Mammary epithelial cell (primary cell): ENCODE measurements around the gene TMEM238.

Source experiments
- EZH2 ChIP-seq: IDR thresholded peaks from 2 replicates; pipeline ENCODE4 v1.6.1; 2012; ENCODE audit warnings: low read length, inconsistent platforms, borderline replicate concordance
- TF ChIP-seq, protein P1 (sequence below), 2 donors: IDR thresholded peaks in 1 of 2; conservative IDR thresholded peaks in 1 of 2; 2 replicates each; pipeline ENCODE4 v1.5.1; 2011 to 2012; ENCODE audit warnings: inconsistent platforms in 2 of 2, low read length in 2 of 2, mild to moderate bottlenecking in 2 of 2, control low read depth in 1 of 2, low read depth in 1 of 2; ENCODE audit not compliant: insufficient read depth in 1 of 2; ENCODE audit errors: extremely low read depth in 1 of 2

DNA sequence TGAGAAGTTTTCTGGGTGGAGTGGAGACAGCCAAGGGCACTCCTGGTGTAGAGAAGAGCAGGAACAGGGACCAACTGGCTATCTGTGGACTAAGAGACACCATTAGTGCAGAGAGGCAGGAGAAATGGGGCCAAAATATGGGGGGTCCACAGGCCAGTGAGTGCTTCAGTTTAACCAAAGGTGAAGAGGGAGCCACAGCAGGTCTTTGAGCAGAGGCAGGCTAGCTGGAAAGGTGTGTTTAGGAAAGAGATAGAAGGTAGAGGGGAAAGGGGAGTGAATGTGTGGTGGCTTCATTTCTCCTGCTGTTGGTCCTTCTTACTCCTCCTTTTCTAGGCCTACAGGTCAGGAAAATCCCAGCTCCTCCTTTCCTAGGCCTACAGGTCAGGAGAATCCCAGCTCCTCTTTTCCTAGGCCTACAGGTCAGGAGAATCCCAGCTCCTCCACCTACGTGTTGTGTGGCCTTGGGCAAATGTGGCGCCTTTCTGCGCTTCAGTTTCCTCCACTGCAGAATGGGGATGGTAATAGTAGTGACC lies 1.5 kb downstream of the TMEM238 start:
- TF ChIP-seq, protein P1, sequence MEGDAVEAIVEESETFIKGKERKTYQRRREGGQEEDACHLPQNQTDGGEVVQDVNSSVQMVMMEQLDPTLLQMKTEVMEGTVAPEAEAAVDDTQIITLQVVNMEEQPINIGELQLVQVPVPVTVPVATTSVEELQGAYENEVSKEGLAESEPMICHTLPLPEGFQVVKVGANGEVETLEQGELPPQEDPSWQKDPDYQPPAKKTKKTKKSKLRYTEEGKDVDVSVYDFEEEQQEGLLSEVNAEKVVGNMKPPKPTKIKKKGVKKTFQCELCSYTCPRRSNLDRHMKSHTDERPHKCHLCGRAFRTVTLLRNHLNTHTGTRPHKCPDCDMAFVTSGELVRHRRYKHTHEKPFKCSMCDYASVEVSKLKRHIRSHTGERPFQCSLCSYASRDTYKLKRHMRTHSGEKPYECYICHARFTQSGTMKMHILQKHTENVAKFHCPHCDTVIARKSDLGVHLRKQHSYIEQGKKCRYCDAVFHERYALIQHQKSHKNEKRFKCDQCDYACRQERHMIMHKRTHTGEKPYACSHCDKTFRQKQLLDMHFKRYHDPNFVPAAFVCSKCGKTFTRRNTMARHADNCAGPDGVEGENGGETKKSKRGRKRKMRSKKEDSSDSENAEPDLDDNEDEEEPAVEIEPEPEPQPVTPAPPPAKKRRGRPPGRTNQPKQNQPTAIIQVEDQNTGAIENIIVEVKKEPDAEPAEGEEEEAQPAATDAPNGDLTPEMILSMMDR (conservative IDR thresholded peaks at IDR 0.05 in 1 of 2, IDR thresholded peaks at IDR 0.05 in 1 of 2; ENCODE audit: extremely low read depth in 1 of 2, insufficient read depth in 1 of 2, low read depth in 1 of 2, low read length in 2 of 2): no peak
- no peak for TF ChIP-seq EZH2
